Sigmoid colon (tissue), 7 donors: ENCODE measurements around the gene RAB37. TPM values are rescaled to one million over a fixed set of nuclear protein-coding genes. Genes with fewer than 3 reads are reported as not detected.

ENCODE experiments used
- DNase-seq: peaks from one replicate; pipeline ENCODE4 v3.0.0-alpha.2; 2019
- H3K27ac ChIP-seq, 4 donors: fragments of 200-600 bp; sonication (generic); one replicate each; pipeline ENCODE4 v1.5.1; 2016 to 2019; ENCODE audit warnings: mild to moderate bottlenecking in 1 of 4
- H3K27me3 ChIP-seq, 3 donors: fragments of 200-600 bp; sonication (generic); one replicate each; pipeline ENCODE4 v1.5.1; 2019; ENCODE audit warnings: mild to moderate bottlenecking in 1 of 3
- H3K36me3 ChIP-seq, 4 donors: fragments of 200-600 bp; sonication (generic); one replicate each; pipeline ENCODE4 v1.5.1; 2016 to 2019
- H3K4me1 ChIP-seq, 4 donors: fragments of 200-600 bp; sonication (generic); one replicate each; pipeline ENCODE4 v1.5.1; 2017 to 2019
- H3K4me3 ChIP-seq, 4 donors: fragments of 200-600 bp; sonication (generic); one replicate each; pipeline ENCODE4 v1.5.1; 2017 to 2019; ENCODE audit warnings: mild to moderate bottlenecking in 2 of 4, moderate library complexity in 1 of 4
- H3K9me3 ChIP-seq, 4 donors: fragments of 200-600 bp in 3 of 4; sonication (generic) in 3 of 4; one replicate each; pipeline versions ENCODE4 v1.5.1 to v1.6.1; 2013 to 2019
- CTCF ChIP-seq, 4 experiments: fragments of 450-650 bp in 3 of 4; fragments of 200-600 bp in 1 of 4; IDR thresholded peaks; one replicate each; pipeline ENCODE4 v1.5.1; 2016 to 2019; ENCODE audit warnings: antibody characterized with exemption in 4 of 4, mild to moderate bottlenecking in 3 of 4, moderate library complexity in 2 of 4
- EP300 ChIP-seq, 4 donors: sonication (generic); formaldehyde crosslinking; IDR thresholded peaks; one replicate each; pipeline ENCODE4 v1.6.1; 2017; ENCODE audit warnings: antibody characterized with exemption in 4 of 4
- POLR2A ChIP-seq, 2 donors: fragments of 450-650 bp; IDR thresholded peaks; one replicate each; pipeline ENCODE4 v1.6.1; 2016; ENCODE audit warnings: antibody characterized with exemption in 2 of 2, mild to moderate bottlenecking in 2 of 2, moderate library complexity in 2 of 2
- POLR2AphosphoS5 ChIP-seq, 4 donors: sonication (generic); formaldehyde crosslinking; IDR thresholded peaks; one replicate each; pipeline ENCODE4 v1.6.1; 2017; ENCODE audit warnings: antibody characterized with exemption in 4 of 4
- WGBS, 2 donors: extraction: QIAGEN DNeasy Blood & Tissue Kit; methylation state at CpG; one replicate each; pipeline ENCODE4 v1.1.7; 2013; 5-methylcytosine and 5-hydroxymethylcytosine counted together
- intact Hi-C: fragments of 100-400 bp; cut with DNase I; formaldehyde crosslinking; loops from one replicate; pipeline ENCODE4 v1.15.1; 2023
- polyA plus RNA-seq, 3 donors: library from polyadenylated mRNA; stranded (reverse); fragments of 200-250 nt; gene quantifications; one replicate each; pipeline ENCODE4 v1.2.3, GENCODE V29; 2013
- total RNA-seq, 4 donors: library from RNA; depleted of rRNA; stranded (reverse); fragments of >200 nt; gene quantifications; one replicate each; pipeline ENCODE4 v1.1.0, GENCODE V29; 2016
- donor health status: healthy with polysubstance abuse.
- donor health status: Bipolar disorder and iron deficiency.
- donor health status: healthy.

RAB37 gene
- total and polyA plus RNA-seq, 7 donors = 0.54 to 28.8 (median 4.1) TPM

- TF ChIP-seq EP300 (IDR thresholded peaks at IDR 0.05) (no peak), CTCF (IDR thresholded peaks at IDR 0.05) (no peak), POLR2A (IDR thresholded peaks at IDR 0.05) (no peak), POLR2AphosphoS5 (IDR thresholded peaks at IDR 0.05) (no peak)
- intact Hi-C loops = no loop called here
- Histone ChIP-seq H3K4me3 (no peak overlapping the region), H3K4me1 (no peaks in the 10 kb centered on the region), H3K27ac (no peak overlapping the region), H3K36me3 (no peaks in the 10 kb centered on the region), H3K9me3 (no peaks in the 10 kb centered on the region), H3K27me3 (no peaks in the 10 kb centered on the region)
- WGBS, 2 donors = 72 to 79% methylated on average over 9 of the region's 9 CpGs
- no peak for DNase-seq
These were observed 34.8 kb upstream of the RAB37 start for GRCh38 chr17:74702116-74702871.

DNA sequence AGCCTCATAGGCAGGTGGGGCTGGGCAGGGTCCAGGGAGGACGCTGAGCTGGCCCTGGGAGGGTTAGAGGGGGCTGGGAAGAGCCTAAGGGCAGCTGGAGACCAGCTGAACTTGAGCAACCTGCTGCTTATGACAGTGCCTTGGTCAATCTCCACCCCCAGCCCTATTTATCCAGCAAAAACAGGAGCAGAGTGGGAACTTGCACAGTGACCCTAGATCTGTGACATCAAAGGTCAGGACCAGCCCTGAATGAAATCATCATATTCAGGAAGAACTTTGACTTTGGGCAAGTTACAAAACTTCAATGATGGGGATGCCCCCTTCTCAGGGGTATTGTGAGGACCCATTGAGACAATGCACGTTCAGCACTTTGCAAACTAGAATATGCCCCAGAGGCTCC, 33.7 kb upstream of the RAB37 start:
- no peaks in the 10 kb centered on the region for H3K9me3 ChIP-seq
- DNase-seq = no peak
- H3K27ac ChIP-seq = no peak overlapping the region
- TF ChIP-seq EP300 (IDR thresholded peaks at IDR 0.05) = no peak
- TF ChIP-seq POLR2AphosphoS5 (IDR thresholded peaks at IDR 0.05) = no peak
- TF ChIP-seq POLR2A (IDR thresholded peaks at IDR 0.05) = no peak
- TF ChIP-seq CTCF (IDR thresholded peaks at IDR 0.05) = no peak
- H3K4me1 ChIP-seq = no peaks in the 10 kb centered on the region
- H3K36me3 ChIP-seq = no peaks in the 10 kb centered on the region
- WGBS, 2 donors = 47 to 72% methylated on average over 2 of the region's 2 CpGs
- intact Hi-C loops = no loop called here
- no peaks in the 10 kb centered on the region for H3K27me3 ChIP-seq
- H3K4me3 ChIP-seq = no peak overlapping the region

GRCh38 chr17:74704544-74704943, 32.5 kb upstream of the RAB37 start:
- Histone ChIP-seq H3K36me3 (no peaks in the 10 kb centered on the region), H3K9me3 (no peaks in the 10 kb centered on the region), H3K27me3 (no peaks in the 10 kb centered on the region), H3K4me1 (no peaks in the 10 kb centered on the region), H3K4me3 (no peak overlapping the region), H3K27ac (no peak overlapping the region)
- TF ChIP-seq POLR2A (IDR thresholded peaks at IDR 0.05) (no peak), EP300 (IDR thresholded peaks at IDR 0.05) (no peak), POLR2AphosphoS5 (IDR thresholded peaks at IDR 0.05) (no peak), CTCF (IDR thresholded peaks at IDR 0.05) (no peak)
- no peak for DNase-seq
- 88% methylated on average over 8 of the region's 8 CpGs for WGBS, 2 donors
- intact Hi-C loops = no loop called here

DNA sequence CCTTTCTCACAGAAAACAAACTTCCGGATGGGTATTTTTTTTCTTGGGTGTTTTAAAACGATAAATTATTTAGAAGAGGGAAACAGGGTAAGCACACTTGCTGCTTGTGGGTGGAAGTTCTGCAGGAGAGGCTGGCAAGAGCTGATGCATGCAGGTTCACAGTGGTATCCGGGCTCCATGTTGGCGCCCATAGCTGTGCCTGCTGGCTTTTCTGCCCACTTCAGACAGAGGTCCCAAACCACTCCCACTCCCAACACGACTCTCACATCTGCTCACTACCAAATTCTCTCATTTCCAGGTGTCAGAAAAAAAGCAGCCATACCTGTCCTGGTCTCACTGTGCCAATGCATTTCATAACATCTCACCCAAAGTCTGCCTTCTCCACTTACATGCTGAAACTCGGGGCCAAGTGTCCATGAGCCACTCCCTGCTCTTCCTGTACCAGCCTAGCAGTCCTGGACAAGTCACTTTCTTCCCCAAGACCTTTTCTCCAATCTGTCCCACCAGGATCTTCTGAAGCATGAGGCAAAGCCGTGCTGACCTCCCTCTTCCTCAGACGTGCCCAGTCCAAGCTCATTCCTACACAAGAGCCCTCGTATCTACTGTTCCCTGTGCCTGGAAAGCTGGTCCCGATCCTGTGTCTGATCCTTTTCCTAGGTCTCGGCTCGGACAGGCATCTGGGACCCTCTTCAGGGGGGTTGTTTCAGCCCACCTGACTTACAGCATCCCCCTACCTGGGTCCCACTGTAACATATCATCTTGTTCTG, 25.8 kb upstream of the RAB37 start:
- H3K27ac ChIP-seq = no peak overlapping the region
- TF ChIP-seq POLR2A (IDR thresholded peaks at IDR 0.05) = no peak
- TF ChIP-seq POLR2AphosphoS5 (IDR thresholded peaks at IDR 0.05) = no peak
- no peak for TF ChIP-seq CTCF (IDR thresholded peaks at IDR 0.05)
- TF ChIP-seq EP300 (IDR thresholded peaks at IDR 0.05) = no peak
- H3K4me3 ChIP-seq = no peak overlapping the region
- H3K36me3 ChIP-seq = no peaks in the 10 kb centered on the region
- no peaks in the 10 kb centered on the region for H3K4me1 ChIP-seq
- no peaks in the 10 kb centered on the region for H3K9me3 ChIP-seq
- intact Hi-C loops = no loop called here
- WGBS, 2 donors = 57 to 60% methylated on average over 12 of the region's 12 CpGs
- no peak for DNase-seq
- peaks cover 0 to 9% (median 8%) of the 10 kb centered on the region in 3 donors for H3K27me3 ChIP-seq
